Left lung (tissue), 10 donors: Measurements from ENCODE around the gene PHAF1. TPM values are rescaled to one million over a fixed set of nuclear protein-coding genes. Genes with fewer than 3 reads are reported as not detected.

Experiments
- ATAC-seq: fragments of 200-7000 bp; cut with Tn5 transposase; one replicate; pipeline ENCODE4 v1.9.1; 2020; ENCODE audit warnings: moderate library complexity
- DNase-seq, 4 donors: peaks; one replicate each; pipeline ENCODE4 v3.0.0-alpha.2; 2013 to 2020
- H3K27ac ChIP-seq, 2 donors: fragments of 200-600 bp; sonication (generic) in 1 of 2; one replicate each; pipeline versions ENCODE4 v1.5.0 to v1.8.0; 2020 to 2021
- H3K27me3 ChIP-seq, 2 donors: fragments of 200-600 bp; sonication (generic) in 1 of 2; one replicate each; pipeline versions ENCODE4 v1.5.0 to v1.8.0; 2020 to 2021
- H3K36me3 ChIP-seq, 2 donors: fragments of 200-600 bp; sonication (generic) in 1 of 2; one replicate each; pipeline versions ENCODE4 v1.5.0 to v1.8.0; 2020 to 2021
- H3K4me1 ChIP-seq, 2 donors: fragments of 200-600 bp; one replicate each; pipeline ENCODE4 v1.8.0; 2021
- H3K4me3 ChIP-seq, 2 donors: fragments of 200-600 bp; sonication (generic) in 1 of 2; one replicate each; pipeline versions ENCODE4 v1.5.0 to v1.8.0; 2020 to 2021; ENCODE audit warnings: mild to moderate bottlenecking in 1 of 2
- H3K9me3 ChIP-seq, 2 donors: fragments of 200-600 bp; sonication (generic) in 1 of 2; one replicate each; pipeline versions ENCODE4 v1.5.0 to v1.8.0; 2020 to 2021
- CTCF ChIP-seq, 2 donors: fragments of 200-600 bp; sonication (generic) in 1 of 2; IDR thresholded peaks; one replicate each; pipeline versions ENCODE4 v1.5.0 to v1.8.0; 2021; ENCODE audit warnings: antibody characterized with exemption in 2 of 2
- intact Hi-C, 2 donors: fragments of 100-400 bp; cut with DNase I; formaldehyde crosslinking; loops; one replicate each; pipeline versions ENCODE4 v1.11.2 to v1.14.2; 2022
- polyA plus RNA-seq, 6 donors: library from polyadenylated mRNA; unstranded; fragments of 120-200 nt; gene quantifications; one replicate each; pipeline ENCODE4 v1.2.1, GENCODE V29; 2013; ENCODE audit not compliant: insufficient read length in 6 of 6
- total RNA-seq, 2 donors: library from RNA; stranded (reverse); fragmentation: NEBNext Ultra II Directional; extraction: Animal tissue kit (Norgen Biotek cat#: 25700); gene quantifications; one replicate each; pipeline ENCODE4 v1.2.1, GENCODE V29; 2021
- donor health status: DM: no; HTN: yes; CAD: no.
- donor health status: DM: no; HTN: no; CAD: no.

The PHAF1 gene
- total and polyA plus RNA-seq, 8 donors: 12.3 to 26.5 (median 23.5) TPM

DNA sequence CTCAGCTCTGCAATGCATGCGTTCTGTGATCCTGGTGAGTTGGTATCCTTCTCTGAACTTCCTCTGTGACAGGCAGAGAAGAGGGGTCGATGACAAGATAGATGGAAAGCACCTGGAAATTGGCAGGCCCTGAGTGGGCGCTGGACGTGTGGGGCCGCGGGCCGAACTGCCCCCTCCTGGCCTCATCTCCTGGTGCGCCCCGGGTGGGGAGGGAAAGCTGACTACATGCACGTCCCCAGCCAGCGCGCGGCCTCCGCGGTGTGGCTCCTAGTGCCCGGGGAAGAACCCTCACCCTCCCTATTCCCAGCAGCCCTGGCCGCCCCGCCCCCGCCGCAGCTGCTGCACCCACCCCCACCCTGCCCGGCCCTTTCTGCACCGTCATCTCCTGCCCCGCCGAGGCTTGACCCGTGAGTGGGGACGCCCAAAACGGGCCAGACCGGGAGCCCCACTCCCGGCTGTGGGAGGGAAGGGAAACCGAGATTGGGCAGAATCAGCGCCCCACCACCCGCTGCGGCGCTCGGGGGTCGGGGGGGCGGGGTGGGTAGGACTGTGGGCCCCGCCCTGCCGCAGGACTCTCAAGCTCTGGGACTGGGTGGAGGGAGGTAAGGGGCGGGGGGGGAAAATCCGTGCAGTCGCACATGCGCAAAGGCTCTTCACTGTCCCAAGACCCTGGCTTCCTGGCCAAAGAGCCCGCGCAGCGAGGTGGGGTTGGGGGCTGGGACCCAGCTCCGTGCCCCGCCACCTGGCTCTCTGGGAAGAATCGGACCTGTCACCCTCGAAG is 60.6 kb downstream of the PHAF1 start, which contains the start of gene NOL3:
Gene NOL3 (plus strand): TSS at position 371 of the 781 bp plus-strand sequence.
- peak; percentile 72 for ATAC-seq
- peak within 1 kb of the TSS; percentile 81 to 90 for H3K27ac ChIP-seq
- peaks cover 11 to 90% of the 10 kb centered on the region in 2 donors for H3K27me3 ChIP-seq
- H3K36me3 ChIP-seq: no peaks in the 10 kb centered on the region
- intact Hi-C loops: no loop called here
- H3K9me3 ChIP-seq: no peaks in the 10 kb centered on the region
- peaks cover 30 to 66% of the 10 kb centered on the region in 2 donors for H3K4me1 ChIP-seq
- peak; percentile 61 to 95 (median 82) for DNase-seq
- peak within 1 kb of the TSS; percentile 29 to 43 for H3K4me3 ChIP-seq
- no peak for TF ChIP-seq CTCF (IDR thresholded peaks at IDR 0.05)

GRCh38 chr16:67170949-67171649 is 61.4 kb downstream of the PHAF1 start:
- peak; percentile 6 for ATAC-seq
- Histone ChIP-seq H3K27ac (peak overlapping the region; percentile 81 to 90), H3K27me3 (peaks cover 4 to 86% of the 10 kb centered on the region in 2 donors), H3K9me3 (no peaks in the 10 kb centered on the region), H3K4me3 (peak overlapping the region; percentile 29 to 43), H3K36me3 (no peaks in the 10 kb centered on the region), H3K4me1 (peaks cover 27 to 61% of the 10 kb centered on the region in 2 donors)
- intact Hi-C loops: no loop called here
- DNase-seq: no peak
- TF ChIP-seq CTCF (IDR thresholded peaks at IDR 0.05): no peak

GRCh38 chr16:67173323-67173722 is 63.6 kb downstream of the PHAF1 start:
- DNase-seq (no peak), ATAC-seq (no peak)
- no peaks in the 10 kb centered on the region for H3K9me3 ChIP-seq
- peaks cover 32 to 74% of the 10 kb centered on the region in 2 donors for H3K4me1 ChIP-seq
- H3K27me3 ChIP-seq: peaks cover 0 to 77% of the 10 kb centered on the region in 2 donors
- H3K27ac ChIP-seq: peak overlapping the region; percentile 79 to 81
- intact Hi-C loops: no loop called here
- H3K36me3 ChIP-seq: no peaks in the 10 kb centered on the region
- peak overlapping the region; percentile 21 to 39 for H3K4me3 ChIP-seq
- no peak for TF ChIP-seq CTCF (IDR thresholded peaks at IDR 0.05)

- Histone ChIP-seq H3K9me3 (no peaks in the 10 kb centered on the region), H3K36me3 (no peaks in the 10 kb centered on the region), H3K4me3 (peak overlapping the region; percentile 21 to 39), H3K27me3 (peaks cover 0 to 72% of the 10 kb centered on the region in 2 donors), H3K27ac (peak overlapping the region; percentile 79 to 81), H3K4me1 (peaks cover 38 to 80% of the 10 kb centered on the region in 2 donors)
- ATAC-seq (peak; percentile 72), DNase-seq (peak; percentile 45 to 95 (median 86))
- TF ChIP-seq CTCF (IDR thresholded peaks at IDR 0.05): peak in 1 of 2 donors; percentile 16
- intact Hi-C loops: no loop called here
Measured at GRCh38 chr16:67173808-67174705, 64.3 kb downstream of the PHAF1 start.
